ENCODE data around the gene ZCCHC7. TPM values are rescaled to one million over a fixed set of nuclear protein-coding genes. Genes with fewer than 3 reads are reported as not detected.

ZCCHC7 gene
- total and polyA plus RNA-seq, 9 of the 15 experiments (the other 6 are each of a cell fraction or from before 2014, with no cell fraction given), result 34.1 to 68.9 (median 48.8) TPM

DNA sequence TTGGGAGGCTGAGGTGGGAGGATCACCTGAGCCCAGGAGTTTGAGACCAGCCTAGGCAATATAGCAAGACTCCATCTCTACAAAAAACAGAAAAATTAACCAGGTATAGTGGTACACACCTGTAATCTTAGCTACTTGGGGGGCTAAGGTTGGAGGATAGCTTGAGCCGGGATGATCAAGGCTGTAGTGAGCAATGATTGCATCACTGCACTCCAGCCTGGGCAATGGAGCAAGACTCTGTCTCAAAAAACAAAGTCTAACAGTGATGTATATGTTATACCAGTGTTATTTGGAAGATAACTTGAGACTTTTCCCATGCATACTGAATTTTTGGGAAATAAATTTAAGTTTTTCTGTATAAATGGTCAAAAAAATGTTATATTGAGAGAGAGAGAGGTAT is 146.3 kb downstream of the ZCCHC7 start (continued):
- TF ChIP-seq ZNF407 (IDR thresholded peaks at IDR 0.05; ENCODE audit: low read depth), result no peak
- TF ChIP-seq, protein P1, sequence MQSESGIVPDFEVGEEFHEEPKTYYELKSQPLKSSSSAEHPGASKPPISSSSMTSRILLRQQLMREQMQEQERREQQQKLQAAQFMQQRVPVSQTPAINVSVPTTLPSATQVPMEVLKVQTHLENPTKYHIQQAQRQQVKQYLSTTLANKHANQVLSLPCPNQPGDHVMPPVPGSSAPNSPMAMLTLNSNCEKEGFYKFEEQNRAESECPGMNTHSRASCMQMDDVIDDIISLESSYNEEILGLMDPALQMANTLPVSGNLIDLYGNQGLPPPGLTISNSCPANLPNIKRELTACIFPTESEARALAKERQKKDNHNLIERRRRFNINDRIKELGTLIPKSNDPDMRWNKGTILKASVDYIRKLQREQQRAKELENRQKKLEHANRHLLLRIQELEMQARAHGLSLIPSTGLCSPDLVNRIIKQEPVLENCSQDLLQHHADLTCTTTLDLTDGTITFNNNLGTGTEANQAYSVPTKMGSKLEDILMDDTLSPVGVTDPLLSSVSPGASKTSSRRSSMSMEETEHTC (IDR thresholded peaks at IDR 0.05), result no peak
- TF ChIP-seq BRD9 (IDR thresholded peaks at IDR 0.05; ENCODE audit: low read depth, partially characterized antibody), result no peak
- TF ChIP-seq ELF2 (CRISPR knock-in tag; IDR thresholded peaks at IDR 0.05), result no peak
- TF ChIP-seq, protein P2, sequence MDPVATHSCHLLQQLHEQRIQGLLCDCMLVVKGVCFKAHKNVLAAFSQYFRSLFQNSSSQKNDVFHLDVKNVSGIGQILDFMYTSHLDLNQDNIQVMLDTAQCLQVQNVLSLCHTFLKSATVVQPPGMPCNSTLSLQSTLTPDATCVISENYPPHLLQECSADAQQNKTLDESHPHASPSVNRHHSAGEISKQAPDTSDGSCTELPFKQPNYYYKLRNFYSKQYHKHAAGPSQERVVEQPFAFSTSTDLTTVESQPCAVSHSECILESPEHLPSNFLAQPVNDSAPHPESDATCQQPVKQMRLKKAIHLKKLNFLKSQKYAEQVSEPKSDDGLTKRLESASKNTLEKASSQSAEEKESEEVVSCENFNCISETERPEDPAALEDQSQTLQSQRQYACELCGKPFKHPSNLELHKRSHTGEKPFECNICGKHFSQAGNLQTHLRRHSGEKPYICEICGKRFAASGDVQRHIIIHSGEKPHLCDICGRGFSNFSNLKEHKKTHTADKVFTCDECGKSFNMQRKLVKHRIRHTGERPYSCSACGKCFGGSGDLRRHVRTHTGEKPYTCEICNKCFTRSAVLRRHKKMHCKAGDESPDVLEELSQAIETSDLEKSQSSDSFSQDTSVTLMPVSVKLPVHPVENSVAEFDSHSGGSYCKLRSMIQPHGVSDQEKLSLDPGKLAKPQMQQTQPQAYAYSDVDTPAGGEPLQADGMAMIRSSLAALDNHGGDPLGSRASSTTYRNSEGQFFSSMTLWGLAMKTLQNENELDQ (CRISPR knock-in tag; IDR thresholded peaks at IDR 0.05; ENCODE audit: borderline replicate concordance), result no peak
- no peak for TF ChIP-seq ARID2 (IDR thresholded peaks at IDR 0.05)
- TF ChIP-seq, protein P3, sequence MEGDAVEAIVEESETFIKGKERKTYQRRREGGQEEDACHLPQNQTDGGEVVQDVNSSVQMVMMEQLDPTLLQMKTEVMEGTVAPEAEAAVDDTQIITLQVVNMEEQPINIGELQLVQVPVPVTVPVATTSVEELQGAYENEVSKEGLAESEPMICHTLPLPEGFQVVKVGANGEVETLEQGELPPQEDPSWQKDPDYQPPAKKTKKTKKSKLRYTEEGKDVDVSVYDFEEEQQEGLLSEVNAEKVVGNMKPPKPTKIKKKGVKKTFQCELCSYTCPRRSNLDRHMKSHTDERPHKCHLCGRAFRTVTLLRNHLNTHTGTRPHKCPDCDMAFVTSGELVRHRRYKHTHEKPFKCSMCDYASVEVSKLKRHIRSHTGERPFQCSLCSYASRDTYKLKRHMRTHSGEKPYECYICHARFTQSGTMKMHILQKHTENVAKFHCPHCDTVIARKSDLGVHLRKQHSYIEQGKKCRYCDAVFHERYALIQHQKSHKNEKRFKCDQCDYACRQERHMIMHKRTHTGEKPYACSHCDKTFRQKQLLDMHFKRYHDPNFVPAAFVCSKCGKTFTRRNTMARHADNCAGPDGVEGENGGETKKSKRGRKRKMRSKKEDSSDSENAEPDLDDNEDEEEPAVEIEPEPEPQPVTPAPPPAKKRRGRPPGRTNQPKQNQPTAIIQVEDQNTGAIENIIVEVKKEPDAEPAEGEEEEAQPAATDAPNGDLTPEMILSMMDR (IDR thresholded peaks at IDR 0.05 in 2 of 3, conservative IDR thresholded peaks at IDR 0.05 in 1 of 3; ENCODE audit: insufficient read depth in 2 of 3, low read depth in 1 of 3, low read length in 3 of 3), result no peak
- TF ChIP-seq ZBTB8A (IDR thresholded peaks at IDR 0.05; ENCODE audit: partially characterized antibody), result no peak
- no peak for TF ChIP-seq KDM4B (IDR thresholded peaks at IDR 0.05; ENCODE audit: borderline replicate concordance in 2 of 2, low read depth in 1 of 2)
- no peak for TF ChIP-seq KAT7 (CRISPR knock-in tag; IDR thresholded peaks at IDR 0.05; ENCODE audit: borderline replicate concordance)
- TF ChIP-seq FOXO4 (CRISPR knock-in tag; IDR thresholded peaks at IDR 0.05), result no peak
- no peak for TF ChIP-seq ZNF668 (CRISPR knock-in tag; IDR thresholded peaks at IDR 0.05)
- no peak for TF ChIP-seq ZNF316 (IDR thresholded peaks at IDR 0.05)
